Stimulated activated CD8-positive, alpha-beta memory T cell treated with anti-CD3 and anti-CD28 coated beads, Interleukin-2, amount 100 ng/mL, for 48 hours (primary cell): ENCODE measurements around the gene CPM.

Source experiments
- DNase-seq, 2 donors: peaks; one replicate each; pipeline ENCODE4 v3.0.0-alpha.2; 2020; ENCODE audit warnings: low read depth in 2 of 2

Gene CPM

GRCh38 chr12:68956466-68956865, 23.5 kb upstream of the CPM start:
- DNase-seq, result no peak

GRCh38 chr12:68954811-68955210, 21.8 kb upstream of the CPM start:
- no peak for DNase-seq

DNA sequence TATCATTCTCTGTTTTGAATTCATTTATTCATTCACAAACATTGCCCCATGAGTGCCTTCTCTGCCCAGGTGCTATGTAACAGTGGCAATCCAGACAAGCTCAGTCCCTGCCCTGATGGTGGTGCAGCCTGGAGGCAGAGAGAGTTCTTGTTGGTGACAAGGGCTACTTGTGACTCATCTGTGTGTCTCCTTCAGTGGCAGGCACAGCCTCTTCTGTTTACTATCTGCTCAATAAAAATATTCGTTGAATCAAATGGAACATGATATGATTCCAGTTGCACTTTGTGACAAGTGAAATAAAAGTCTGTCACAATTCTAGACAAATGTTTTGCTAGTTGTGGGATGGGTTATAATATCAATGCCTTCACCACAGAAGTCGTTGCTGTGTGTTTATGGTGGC, 20.6 kb upstream of the CPM start:
- no peak for DNase-seq

GRCh38 chr12:68951652-68952051, 18.7 kb upstream of the CPM start:
- DNase-seq, result no peak

GRCh38 chr12:68950511-68950910, 17.5 kb upstream of the CPM start:
- no peak for DNase-seq

DNA sequence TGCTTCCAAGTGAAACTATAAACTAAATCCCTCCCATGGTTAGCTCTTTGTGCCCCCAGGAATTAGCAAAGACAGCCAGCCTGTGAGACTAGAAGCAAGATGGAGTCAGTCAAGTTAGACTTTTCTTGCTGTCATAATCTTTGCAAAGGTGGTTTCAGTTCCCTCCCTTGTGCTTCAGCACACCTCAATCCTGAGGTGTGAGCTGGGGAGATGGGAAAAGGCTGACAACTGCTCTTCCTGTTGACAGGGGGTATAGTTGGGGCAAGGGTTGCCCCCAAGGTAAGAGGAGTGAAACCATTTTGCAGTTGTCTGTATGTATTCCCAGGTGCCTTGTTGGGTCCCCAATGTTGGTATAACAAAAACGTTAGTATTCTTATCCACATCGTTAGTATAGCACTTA, 12.3 kb upstream of the CPM start:
- no peak for DNase-seq

DNA sequence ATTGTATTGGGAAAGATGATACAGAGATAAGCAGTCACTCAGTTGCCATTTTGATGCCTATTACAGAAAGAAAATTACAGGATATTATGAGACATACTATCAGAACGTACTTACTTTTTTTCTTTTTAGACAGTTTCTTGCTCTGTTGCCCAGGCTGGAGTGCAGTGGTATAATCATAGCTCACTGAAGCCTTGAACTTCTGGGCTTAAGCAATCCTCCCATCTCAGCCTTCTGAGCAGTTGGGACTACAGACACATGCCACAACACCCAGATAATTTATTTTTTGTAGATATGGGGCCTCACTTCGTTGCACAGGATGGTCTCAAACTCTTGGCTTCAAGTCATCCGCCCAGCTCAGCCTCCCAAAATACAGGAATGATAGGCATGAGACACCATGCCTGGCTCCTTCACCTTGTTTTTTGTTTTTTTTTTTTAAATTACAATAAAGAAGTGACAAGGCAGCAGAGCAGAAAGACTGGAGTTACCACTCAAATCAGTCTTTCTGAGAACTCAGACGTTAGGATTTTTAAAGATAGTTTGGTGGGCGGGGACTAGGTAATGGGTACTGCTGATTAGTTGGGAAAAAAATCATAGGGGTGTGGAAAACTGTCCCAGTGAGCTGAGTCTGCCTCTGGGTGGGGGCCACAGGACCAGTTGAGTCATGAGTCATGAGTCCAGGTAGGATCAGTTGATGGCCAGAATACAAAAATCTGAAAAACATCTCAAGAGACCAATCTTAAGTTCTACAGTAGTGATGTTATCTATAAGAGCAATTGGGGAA, 11.5 kb upstream of the CPM start:
- no peak for DNase-seq

GRCh38 chr12:68943848-68944247, 10.9 kb upstream of the CPM start:
- no peak for DNase-seq

GRCh38 chr12:68940731-68941130, 7.8 kb upstream of the CPM start:
- no peak for DNase-seq

GRCh38 chr12:68939505-68939904, 6.5 kb upstream of the CPM start:
- no peak for DNase-seq

GRCh38 chr12:68934392-68934791, 1.4 kb upstream of the CPM start:
- no peak for DNase-seq

- DNase-seq, result no peak
These were observed 627 bp downstream of the CPM start for GRCh38 chr12:68932128-68932960.

DNA sequence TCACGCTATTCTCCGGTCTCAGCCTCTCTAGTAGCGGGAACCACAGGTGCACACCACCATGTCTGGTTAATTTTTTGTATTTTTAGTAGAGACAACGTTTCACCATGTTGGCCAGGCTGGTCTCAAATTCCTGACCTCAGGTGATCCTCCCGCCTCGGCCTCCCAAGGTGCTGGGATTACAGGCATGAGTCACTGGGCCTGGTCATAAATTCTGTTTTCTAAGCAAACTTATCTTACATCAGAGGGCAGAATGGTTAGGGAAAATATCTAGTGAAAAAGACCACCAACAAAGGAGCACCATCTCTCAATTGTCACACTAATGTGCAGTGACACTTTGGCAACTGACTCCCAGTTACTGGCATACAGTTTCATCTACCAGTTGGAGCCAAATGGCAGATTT, 2.8 kb downstream of the CPM start:
- DNase-seq, result no peak

GRCh38 chr12:68924546-68924945, 8.4 kb downstream of the CPM start:
- DNase-seq, result no peak

GRCh38 chr12:68919581-68920239, 13.3 kb downstream of the CPM start:
- no peak for DNase-seq

DNA sequence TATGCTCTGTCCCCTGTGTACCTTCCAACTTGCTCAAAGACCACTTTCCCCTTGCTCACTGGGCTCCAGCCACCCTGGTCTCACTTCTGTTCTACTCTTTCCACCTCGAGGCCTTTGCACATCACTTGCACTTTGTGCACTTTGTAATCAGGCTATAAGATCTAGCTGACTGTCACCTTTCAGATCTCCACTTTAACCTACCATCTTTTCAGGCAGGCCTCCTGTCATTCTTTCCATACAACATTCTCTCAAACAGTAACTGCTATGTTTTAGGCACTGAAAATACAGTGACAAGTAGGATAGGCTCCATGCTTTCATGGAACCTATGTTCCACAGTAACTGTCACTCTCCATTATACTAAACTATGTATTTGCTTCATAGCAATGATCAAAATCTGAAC, 14.0 kb downstream of the CPM start:
- no peak for DNase-seq

- no peak for DNase-seq
These were observed 17.9 kb downstream of the CPM start for GRCh38 chr12:68915055-68915454.

DNA sequence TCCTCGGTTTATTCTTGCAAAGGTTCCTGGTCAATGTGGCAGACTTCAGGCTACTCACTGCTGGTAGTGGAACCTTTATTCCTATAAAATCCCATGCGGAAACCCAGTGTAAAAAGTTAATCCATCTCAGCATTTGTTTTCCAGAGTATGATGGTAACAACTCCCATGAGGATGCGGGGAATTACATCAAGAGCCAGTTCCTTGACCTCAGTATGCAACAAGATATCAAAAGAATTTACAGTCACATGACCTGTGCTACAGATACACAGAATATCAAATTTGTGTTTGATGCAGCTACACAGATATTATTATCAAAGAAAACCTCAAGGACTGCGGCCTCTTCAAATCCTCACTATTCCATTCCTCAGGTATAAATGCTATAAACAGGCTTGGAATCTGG, 19.3 kb downstream of the CPM start:
- no peak for DNase-seq

- DNase-seq, result no peak
These were observed 20.1 kb downstream of the CPM start for GRCh38 chr12:68912916-68913315.

DNA sequence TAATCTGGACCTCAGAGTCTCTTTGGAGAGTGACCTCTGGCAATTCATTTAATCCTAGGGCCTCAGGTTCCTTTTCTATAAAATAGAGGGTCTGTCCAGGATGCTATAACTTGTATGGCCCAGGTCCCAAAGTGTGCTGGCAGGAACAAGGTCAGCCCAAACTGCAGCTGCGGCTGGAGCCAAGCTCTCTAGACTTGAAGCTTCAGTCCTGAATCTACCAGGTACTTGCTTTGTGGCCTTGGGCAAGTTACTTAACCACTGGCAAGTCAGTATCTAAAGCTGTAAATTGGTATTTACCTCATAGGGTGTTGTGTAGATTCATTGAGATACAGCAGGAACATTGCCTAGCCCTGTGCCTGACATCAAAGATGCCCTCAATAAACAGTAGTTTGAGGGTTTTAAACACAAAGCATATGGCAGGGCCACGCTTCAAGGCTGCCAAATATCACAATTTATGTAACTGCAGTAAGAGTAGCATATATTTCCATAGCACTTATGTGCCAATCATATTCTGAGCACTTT, 21.7 kb downstream of the CPM start:
- DNase-seq, result no peak

- DNase-seq, result no peak
These were observed 22.8 kb downstream of the CPM start for GRCh38 chr12:68910128-68910527.

GRCh38 chr12:68908076-68908475, 24.9 kb downstream of the CPM start:
- DNase-seq, result no peak
